IMR-90 (cell line): ENCODE measurements around the gene TSC22D3. TPM values are rescaled to one million over a fixed set of nuclear protein-coding genes. Genes with fewer than 3 reads are reported as not detected.

Experiments
- ATAC-seq: fragments of 200-7000 bp; cut with Tn5 transposase; 2 replicates; pipeline ENCODE4 v1.9.1; 2020; ENCODE audit warnings: low read depth, mild to moderate bottlenecking, moderate library complexity
- BruUV-seq: library from RNA; stranded (reverse); fragments of 400-500 nt; replicated peaks from 2 replicates; lab custom pipeline; 2021; lab: Mats Ljungman, UMichigan
- CTCF ChIA-PET: fragments of 300-600 bp; formaldehyde crosslinking; extraction: SDS; loops from one replicate; lab custom pipeline; 2021; ENCODE audit warnings: antibody characterized with exemption; lab: Yijun Ruan, JAX
- POLR2A ChIA-PET: fragments of 300-600 bp; sonication (Branson Sonifier 250); formaldehyde crosslinking; loops from one replicate; lab custom pipeline; 2022; ENCODE audit warnings: antibody characterized with exemption; ENCODE audit not compliant: unreplicated experiment; lab: Charles Lee
- DNase-seq: peaks from one replicate; pipeline ENCODE4 v3.0.0; 2013
- H2AFZ ChIP-seq: replicated peaks from 2 replicates; pipeline ENCODE3; 2013; ENCODE audit warnings: low read length, mild to moderate bottlenecking; ENCODE audit not compliant: poor library complexity
- H2AK5ac ChIP-seq: 2 replicates; pipeline ENCODE4 v1.6.1; 2013; ENCODE audit warnings: low read depth, low read length, inconsistent platforms
- H2AK9ac ChIP-seq: replicated peaks from 2 replicates; pipeline ENCODE3; 2013; ENCODE audit warnings: mild to moderate bottlenecking, low read depth, low read length, moderate library complexity; ENCODE audit not compliant: poor library complexity
- H2BK120ac ChIP-seq: 2 replicates; pipeline ENCODE4 v1.6.1; 2013; ENCODE audit warnings: low read depth, low read length, inconsistent platforms
- H2BK15ac ChIP-seq: 3 replicates; pipeline ENCODE4 v1.6.1; 2013; ENCODE audit warnings: low read depth, low read length, inconsistent platforms
- H2BK20ac ChIP-seq: 2 replicates; pipeline ENCODE4 v1.6.1; 2013; ENCODE audit warnings: low read depth, mild to moderate bottlenecking, inconsistent platforms, low read length, moderate library complexity
- H2BK5ac ChIP-seq: 2 replicates; pipeline ENCODE4 v1.6.1; 2013; ENCODE audit warnings: mild to moderate bottlenecking, low read depth, low read length, inconsistent platforms; ENCODE audit not compliant: poor library complexity, severe bottlenecking
- H3K14ac ChIP-seq: replicated peaks from 2 replicates; pipeline ENCODE4 v1.6.1; 2013; ENCODE audit warnings: low read depth, low read length, inconsistent platforms
- H3K18ac ChIP-seq: 2 replicates; pipeline ENCODE4 v1.6.1; 2013; ENCODE audit warnings: low read depth, low read length, control low read depth
- H3K23ac ChIP-seq: 2 replicates; pipeline ENCODE4 v1.6.1; 2013; ENCODE audit warnings: low read depth, low read length, inconsistent platforms
- H3K27ac ChIP-seq: 2 replicates; pipeline ENCODE4 v1.5.1; 2013; ENCODE audit warnings: mild to moderate bottlenecking, control low read depth, low read length; ENCODE audit not compliant: insufficient read depth
- H3K27me3 ChIP-seq: 2 replicates; pipeline ENCODE4 v1.6.1; 2013; ENCODE audit warnings: low read length; ENCODE audit not compliant: control insufficient read depth, insufficient read depth
- H3K36me3 ChIP-seq: 2 replicates; pipeline ENCODE4 v1.6.1; 2013; ENCODE audit warnings: low read length, mixed read lengths; ENCODE audit not compliant: control insufficient read depth, insufficient read depth
- H3K4ac ChIP-seq: 2 replicates; pipeline ENCODE4 v1.6.1; 2013; ENCODE audit warnings: low read depth, low read length, inconsistent platforms
- H3K4me1 ChIP-seq: 2 replicates; pipeline ENCODE4 v1.6.1; 2013; ENCODE audit warnings: low read length, mixed read lengths; ENCODE audit not compliant: control insufficient read depth, insufficient read depth
- H3K4me2 ChIP-seq: 2 replicates; pipeline ENCODE4 v1.6.1; 2013; ENCODE audit warnings: low read depth, mild to moderate bottlenecking, control low read depth, low read length, moderate library complexity
- H3K4me3 ChIP-seq: 2 replicates; pipeline ENCODE4 v1.5.1; 2013; ENCODE audit warnings: low read depth, mild to moderate bottlenecking, control low read depth, low read length, moderate library complexity; ENCODE audit not compliant: insufficient read depth
- H3K56ac ChIP-seq: 2 replicates; pipeline ENCODE4 v1.6.1; 2013; ENCODE audit warnings: low read length, inconsistent platforms; ENCODE audit not compliant: insufficient read depth; ENCODE audit errors: extremely low read depth
- H3K79me1 ChIP-seq, 2 experiments: 2 replicates each; pipeline ENCODE4 v1.6.1; 2013; ENCODE audit warnings: low read length in 2 of 2, inconsistent platforms in 1 of 2, low read depth in 1 of 2
- H3K9ac ChIP-seq: 2 replicates; pipeline ENCODE4 v1.6.1; 2013; ENCODE audit warnings: low read depth, low read length, control low read depth
- H3K9me1 ChIP-seq: 2 replicates; pipeline ENCODE4 v1.6.1; 2013; ENCODE audit warnings: low read length, inconsistent platforms; ENCODE audit not compliant: insufficient read depth
- H3K9me3 ChIP-seq: 2 replicates; pipeline ENCODE4 v1.6.1; 2013; ENCODE audit warnings: low read length; ENCODE audit not compliant: control insufficient read depth, insufficient read depth
- H4K20me1 ChIP-seq: 2 replicates; pipeline ENCODE4 v1.6.1; 2013; ENCODE audit warnings: low read length, inconsistent platforms; ENCODE audit not compliant: insufficient read depth
- H4K5ac ChIP-seq: 2 replicates; pipeline ENCODE4 v1.6.1; 2013; ENCODE audit warnings: mild to moderate bottlenecking, low read depth, low read length, control low read depth
- H4K8ac ChIP-seq, 2 experiments: 2 replicates each; pipeline ENCODE4 v1.6.1; 2013; ENCODE audit warnings: low read depth in 2 of 2, low read length in 2 of 2, control low read depth in 1 of 2, inconsistent platforms in 1 of 2
- H4K91ac ChIP-seq: 2 replicates; pipeline ENCODE4 v1.6.1; 2013; ENCODE audit warnings: low read depth, low read length, inconsistent platforms; ENCODE audit not compliant: insufficient read depth
- BHLHE40 ChIP-seq: fragments of 150-350 bp; IDR thresholded peaks from 2 replicates; pipeline ENCODE4 v1.6.1; 2016; ENCODE audit warnings: mild to moderate bottlenecking, low read depth, low read length
- CEBPB ChIP-seq: IDR thresholded peaks from 2 replicates; pipeline ENCODE4 v1.6.1; 2012; ENCODE audit warnings: low read depth, low read length, improper control_type of control experiment
- CHD1 ChIP-seq: IDR thresholded peaks from 2 replicates; pipeline ENCODE4 v1.6.1; 2012; ENCODE audit warnings: low read depth, low read length, improper control_type of control experiment
- CTCF ChIP-seq: conservative IDR thresholded peaks from 2 replicates; pipeline ENCODE4 v1.5.1; 2012; ENCODE audit warnings: mild to moderate bottlenecking, low read depth, low read length, improper control_type of control experiment
- ELK1 ChIP-seq: fragments of 150-350 bp; IDR thresholded peaks from 2 replicates; pipeline ENCODE4 v1.6.1; 2016; ENCODE audit warnings: low read depth, mild to moderate bottlenecking, low read length, moderate library complexity, borderline replicate concordance
- FOS ChIP-seq: fragments of 150-350 bp; IDR thresholded peaks from 2 replicates; pipeline ENCODE4 v1.6.1; 2016; ENCODE audit warnings: low read depth, low read length
- MAFK ChIP-seq: IDR thresholded peaks from 2 replicates; pipeline ENCODE4 v1.6.1; 2012; ENCODE audit warnings: low read depth, low read length, improper control_type of control experiment
- MAZ ChIP-seq: IDR thresholded peaks from 2 replicates; pipeline ENCODE4 v1.6.1; 2012; ENCODE audit warnings: low read depth, mild to moderate bottlenecking, low read length, improper control_type of control experiment, moderate library complexity, borderline replicate concordance
- MXI1 ChIP-seq: IDR thresholded peaks from 2 replicates; pipeline ENCODE4 v1.6.1; 2012; ENCODE audit warnings: low read depth, mild to moderate bottlenecking, low read length, moderate library complexity, borderline replicate concordance
- NFE2L2 ChIP-seq: fragments of 150-350 bp; IDR thresholded peaks from 2 replicates; pipeline ENCODE4 v1.6.1; 2016; ENCODE audit warnings: low read depth, mild to moderate bottlenecking, low read length
- POLR2A ChIP-seq: IDR thresholded peaks from 2 replicates; pipeline ENCODE4 v1.6.1; 2012; ENCODE audit warnings: mild to moderate bottlenecking, low read depth, low read length
- RAD21 ChIP-seq: IDR thresholded peaks from 2 replicates; pipeline ENCODE4 v1.6.1; 2012; ENCODE audit warnings: low read length, improper control_type of control experiment
- RCOR1 ChIP-seq: IDR thresholded peaks from 2 replicates; pipeline ENCODE4 v1.6.1; 2012; ENCODE audit warnings: mild to moderate bottlenecking, low read length, improper control_type of control experiment; ENCODE audit not compliant: insufficient replicate concordance
- RFX5 ChIP-seq: IDR thresholded peaks from 2 replicates; pipeline ENCODE4 v1.8.0; 2012; ENCODE audit warnings: low read depth, mild to moderate bottlenecking, low read length, moderate library complexity
- SMC3 ChIP-seq: fragments of 150-350 bp; IDR thresholded peaks from 2 replicates; pipeline ENCODE4 v1.6.1; 2016; ENCODE audit warnings: low read depth, mild to moderate bottlenecking, antibody characterized with exemption, low read length, moderate library complexity
- USF2 ChIP-seq: fragments of 150-350 bp; IDR thresholded peaks from 2 replicates; pipeline ENCODE4 v1.6.1; 2017; ENCODE audit warnings: mild to moderate bottlenecking, antibody characterized with exemption, low read length, low read depth
- WGBS, 2 experiments: methylation state at CpG; one replicate each; pipeline versions ENCODE4 v1.1.5 to v1.1.7; 2013; ENCODE audit warnings: missing lambda C conversion rate in 2 of 2; ENCODE audit not compliant: insufficient read length in 1 of 2; ENCODE audit errors: extremely low coverage in 2 of 2; 5-methylcytosine and 5-hydroxymethylcytosine counted together
- dilution Hi-C: fragments of 300-500 bp; cut with HindIII; formaldehyde crosslinking; loops from one replicate; pipeline ENCODE4 v1.14.3; 2018; ENCODE audit warnings: low sequenced_read_pairs; ENCODE audit not compliant: unreplicated experiment
- in situ Hi-C: fragments of 300-500 bp; cut with MboI; formaldehyde crosslinking; loops from 3 replicates; pipeline ENCODE4 v1.14.3; 2019; ENCODE audit warnings: low sequenced_read_pairs, inconsistent platforms, mixed read lengths
- intact Hi-C: fragments of 100-400 bp; cut with micrococcal nuclease; formaldehyde crosslinking; loops from 2 replicates; pipeline ENCODE4 v1.10.0; 2022
- polyA plus RNA-seq, 3 experiments: library from polyadenylated mRNA; depleted of rRNA; stranded (reverse); fragments of >200 nt; gene quantifications; 2 replicates each; pipeline ENCODE4 v1.2.3, GENCODE V29; 2012; ENCODE audit warnings: low replicate concordance in 1 of 3
- total RNA-seq: library from RNA; depleted of rRNA; stranded (reverse); fragments of >200 nt; gene quantifications from 2 replicates; pipeline ENCODE4 v1.2.3, GENCODE V29; 2012

The TSC22D3 gene
- total and polyA plus RNA-seq, 2 of the 4 experiments (the other 2 are of a cell fraction): 9.9 to 14.0 TPM

- intact Hi-C loops (no loop called here), dilution Hi-C loops (no loop called here), in situ Hi-C loops (no loop called here)
- Histone ChIP-seq H2BK120ac (no peak overlapping the region), H2BK5ac (no peak overlapping the region), H4K20me1 (no peaks in the 10 kb centered on the region; the same call in 1 of the 2 replicates), H2AK9ac (no peak overlapping the region), H2BK15ac (no peak overlapping the region), H3K4me3 (no peak overlapping the region), H3K18ac (no peak overlapping the region), H3K4ac (no peak overlapping the region), H3K36me3 (no peaks in the 10 kb centered on the region), H2AK5ac (no peak overlapping the region), H2BK20ac (no peak overlapping the region), H4K91ac (no peak overlapping the region), H3K14ac (no peak overlapping the region), H3K23ac (no peak overlapping the region), H3K4me2 (no peak overlapping the region), H3K9me3 (no peaks in the 10 kb centered on the region), H3K9me1 (no peaks in the 10 kb centered on the region; the same call in 1 of the 2 replicates), H4K5ac (no peak overlapping the region), H3K56ac (no peak overlapping the region), H3K79me1 (no peaks in the 10 kb centered on the region), H3K9ac (no peak overlapping the region), H2AFZ (no peak overlapping the region), H3K27ac (no peak overlapping the region), H4K8ac (no peak overlapping the region), H3K27me3 (peaks cover 56% of the 10 kb centered on the region), H3K4me1 (no peaks in the 10 kb centered on the region)
- TF ChIP-seq NFE2L2: no peak
- no peak for TF ChIP-seq CTCF
- no peak for TF ChIP-seq POLR2A
- no peak for TF ChIP-seq CHD1
- no peak for TF ChIP-seq ELK1
- no peak for TF ChIP-seq USF2
- no peak for TF ChIP-seq FOS
- no peak for TF ChIP-seq MAFK
- TF ChIP-seq RCOR1: no peak
- no peak for TF ChIP-seq SMC3
- no peak for TF ChIP-seq RFX5
- TF ChIP-seq CEBPB: no peak
- no peak for TF ChIP-seq RAD21
- TF ChIP-seq MXI1: no peak
- TF ChIP-seq MAZ: no peak
- TF ChIP-seq BHLHE40: no peak
- ChIA-PET CTCF (no interaction called here), POLR2A (no interaction called here)
- WGBS, 2 experiments: 100% methylated on average over 2 of the region's 6 CpGs; no CpG with 5 or more reads in 1 of the 2 experiments
- BruUV-seq: no TSS peak
- ATAC-seq (no peak), DNase-seq (no peak)
Observed at GRCh38 chrX:107750263-107750662, 25.3 kb downstream of the TSC22D3 start.
